ENCODE measurements around the gene ZNF451.

- TF ChIP-seq, protein P1, sequence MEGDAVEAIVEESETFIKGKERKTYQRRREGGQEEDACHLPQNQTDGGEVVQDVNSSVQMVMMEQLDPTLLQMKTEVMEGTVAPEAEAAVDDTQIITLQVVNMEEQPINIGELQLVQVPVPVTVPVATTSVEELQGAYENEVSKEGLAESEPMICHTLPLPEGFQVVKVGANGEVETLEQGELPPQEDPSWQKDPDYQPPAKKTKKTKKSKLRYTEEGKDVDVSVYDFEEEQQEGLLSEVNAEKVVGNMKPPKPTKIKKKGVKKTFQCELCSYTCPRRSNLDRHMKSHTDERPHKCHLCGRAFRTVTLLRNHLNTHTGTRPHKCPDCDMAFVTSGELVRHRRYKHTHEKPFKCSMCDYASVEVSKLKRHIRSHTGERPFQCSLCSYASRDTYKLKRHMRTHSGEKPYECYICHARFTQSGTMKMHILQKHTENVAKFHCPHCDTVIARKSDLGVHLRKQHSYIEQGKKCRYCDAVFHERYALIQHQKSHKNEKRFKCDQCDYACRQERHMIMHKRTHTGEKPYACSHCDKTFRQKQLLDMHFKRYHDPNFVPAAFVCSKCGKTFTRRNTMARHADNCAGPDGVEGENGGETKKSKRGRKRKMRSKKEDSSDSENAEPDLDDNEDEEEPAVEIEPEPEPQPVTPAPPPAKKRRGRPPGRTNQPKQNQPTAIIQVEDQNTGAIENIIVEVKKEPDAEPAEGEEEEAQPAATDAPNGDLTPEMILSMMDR (IDR thresholded peaks at IDR 0.05; ENCODE audit: extremely low read depth in 1 of 2, insufficient read depth in 1 of 2, low read depth in 1 of 2, low read length in 2 of 2), result no peak
- TF ChIP-seq GATA2 (IDR thresholded peaks at IDR 0.05; ENCODE audit: insufficient read depth, insufficient read length, low read depth, low read length) (peak; percentile 26), POLR2A (IDR thresholded peaks at IDR 0.05; ENCODE audit: low read depth, low read length) (no peak), POLR2AphosphoS5 (IDR thresholded peaks at IDR 0.05; ENCODE audit: insufficient read depth, low read depth, low read length) (no peak)
- TF ChIP-seq, protein P2, sequence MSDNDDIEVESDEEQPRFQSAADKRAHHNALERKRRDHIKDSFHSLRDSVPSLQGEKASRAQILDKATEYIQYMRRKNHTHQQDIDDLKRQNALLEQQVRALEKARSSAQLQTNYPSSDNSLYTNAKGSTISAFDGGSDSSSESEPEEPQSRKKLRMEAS (IDR thresholded peaks at IDR 0.05; ENCODE audit: insufficient read depth, insufficient read length), result no peak
Observed at GRCh38 chr6:57162028-57162427, 72.0 kb downstream of the ZNF451 start.
